GM15510 (cell line): ENCODE results near the gene CRADD.

Experiments
- POLR2A ChIP-seq: IDR thresholded peaks from 3 replicates; pipeline ENCODE4 v1.6.1; 2011; ENCODE audit warnings: borderline replicate concordance; ENCODE audit not compliant: insufficient read length; ENCODE audit errors: extremely low read depth

The CRADD gene

DNA sequence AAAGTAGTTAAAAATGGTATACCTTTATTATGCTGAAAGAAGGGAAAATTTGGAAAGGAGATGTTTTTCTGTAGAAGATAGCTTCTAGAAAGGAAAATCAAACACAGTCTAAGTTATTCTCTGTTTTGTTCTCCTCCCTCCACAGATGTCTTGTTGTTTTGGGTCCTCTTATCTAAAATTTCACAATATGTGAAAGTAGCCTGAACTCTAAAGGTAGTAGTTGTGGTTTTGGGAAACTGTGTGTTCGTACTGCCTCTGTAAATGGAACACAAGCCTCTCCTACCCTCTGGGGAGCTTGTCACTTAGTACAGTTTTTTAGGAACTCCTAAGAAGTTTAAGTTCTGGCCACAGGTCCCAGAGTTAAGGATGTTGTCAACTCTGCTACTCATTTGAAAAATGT is 112.6 kb downstream of the CRADD start:
- no peak for TF ChIP-seq POLR2A

DNA sequence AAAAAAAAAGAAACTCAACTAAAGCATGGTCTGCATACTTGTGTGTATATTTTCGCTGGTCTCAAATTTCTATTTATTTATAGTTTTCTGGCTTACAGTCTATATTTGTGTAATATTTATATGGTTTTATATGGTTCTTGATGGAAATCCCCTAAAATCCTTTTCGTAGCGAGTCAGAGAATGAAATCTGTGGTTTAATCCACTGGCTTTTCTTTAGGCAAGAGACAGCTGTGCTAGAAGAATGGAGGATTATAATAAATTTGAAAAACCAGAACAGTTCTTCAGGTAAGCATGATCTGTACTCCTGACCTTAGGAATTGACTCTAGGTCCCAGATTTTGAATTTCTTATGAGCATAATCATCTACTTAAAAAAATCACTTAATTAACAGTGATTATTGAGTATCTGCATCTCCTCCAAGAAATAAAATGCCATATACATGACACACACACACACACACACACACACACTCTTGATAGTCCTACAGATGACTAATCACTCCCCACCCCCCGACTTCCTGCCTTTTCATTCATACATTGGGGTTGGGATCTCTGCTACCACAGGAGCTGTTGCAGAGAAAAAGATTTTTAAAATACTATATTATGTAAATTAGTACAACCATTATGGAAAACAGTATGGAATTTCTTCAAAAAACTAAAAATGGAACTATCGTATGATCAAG is 113.4 kb downstream of the CRADD start:
- no peak for TF ChIP-seq POLR2A

DNA sequence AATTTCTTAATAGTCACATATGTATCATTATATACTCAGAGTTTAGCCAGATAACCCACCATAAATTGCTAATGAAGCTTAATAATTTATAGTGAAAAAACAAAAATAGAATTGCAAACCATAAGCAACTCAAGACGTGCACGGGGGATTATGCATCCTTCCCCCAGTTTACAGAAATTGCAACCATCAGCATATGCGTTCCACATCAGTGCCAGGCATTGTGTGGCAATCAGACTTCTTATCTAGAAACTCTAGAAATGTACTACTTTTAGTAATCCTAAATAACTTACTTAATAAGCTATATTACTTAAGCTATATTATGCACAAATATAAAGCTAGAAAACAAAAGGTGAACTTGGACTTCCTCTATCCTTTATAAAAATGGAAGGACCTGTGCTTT is 115.8 kb downstream of the CRADD start:
- no peak for TF ChIP-seq POLR2A

DNA sequence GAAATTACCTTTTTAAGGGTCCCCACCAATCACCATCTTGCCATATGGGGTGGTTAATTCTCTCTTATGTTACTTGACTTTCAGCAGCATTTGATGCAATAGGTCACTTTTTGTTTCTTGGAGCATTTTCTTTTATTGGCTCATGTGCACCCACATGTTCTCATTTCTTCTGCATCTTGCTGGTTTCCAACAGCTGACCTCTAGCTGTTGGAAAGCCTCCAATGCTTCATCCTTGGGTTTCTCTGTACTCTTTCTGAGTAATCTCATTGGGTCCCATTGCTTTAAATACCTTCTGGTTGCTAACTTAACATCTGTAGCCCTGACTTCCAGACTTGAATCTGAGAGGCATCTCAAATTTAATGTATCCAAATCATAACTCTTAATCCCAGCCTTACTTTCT is 116.8 kb downstream of the CRADD start:
- no peak for TF ChIP-seq POLR2A

DNA sequence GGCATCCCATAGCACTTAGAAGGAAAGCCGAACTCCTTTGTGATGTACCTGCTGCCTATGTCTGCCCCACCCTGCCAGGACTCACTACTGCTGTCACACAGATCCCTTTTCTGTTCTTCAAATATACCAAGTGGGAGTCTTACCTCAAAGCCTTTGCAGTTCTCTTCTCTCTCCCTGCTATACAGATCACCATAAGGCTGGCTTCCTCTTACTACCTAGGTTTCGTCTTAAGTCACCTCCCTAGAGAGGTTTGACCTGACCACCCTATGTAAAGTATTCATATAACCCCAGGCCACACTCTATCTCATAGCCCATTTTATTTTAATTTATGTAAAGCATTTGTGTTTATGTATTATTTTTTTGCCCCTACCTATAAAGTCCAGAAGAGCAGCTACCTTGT is 117.6 kb downstream of the CRADD start:
- TF ChIP-seq POLR2A, result no peak

DNA sequence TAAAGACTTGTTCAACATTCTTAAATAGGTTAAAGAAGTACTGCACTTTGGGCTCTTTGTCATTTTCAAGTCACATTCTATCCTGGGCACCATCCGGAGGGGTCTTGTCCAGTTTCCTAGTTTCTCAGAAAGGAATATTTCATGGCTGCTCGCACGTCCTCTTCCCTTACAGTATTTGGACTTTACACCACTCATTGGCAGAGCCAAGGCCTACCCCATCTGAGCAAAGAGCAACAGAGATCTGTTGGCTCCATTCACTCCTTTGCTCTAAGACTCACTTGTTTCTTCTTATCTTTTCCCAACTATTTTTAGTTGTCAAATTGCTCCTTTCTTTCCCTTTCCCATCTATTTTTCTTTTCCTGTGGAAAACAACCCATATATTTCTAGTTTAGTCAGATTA is 118.2 kb downstream of the CRADD start:
- TF ChIP-seq POLR2A, result no peak

DNA sequence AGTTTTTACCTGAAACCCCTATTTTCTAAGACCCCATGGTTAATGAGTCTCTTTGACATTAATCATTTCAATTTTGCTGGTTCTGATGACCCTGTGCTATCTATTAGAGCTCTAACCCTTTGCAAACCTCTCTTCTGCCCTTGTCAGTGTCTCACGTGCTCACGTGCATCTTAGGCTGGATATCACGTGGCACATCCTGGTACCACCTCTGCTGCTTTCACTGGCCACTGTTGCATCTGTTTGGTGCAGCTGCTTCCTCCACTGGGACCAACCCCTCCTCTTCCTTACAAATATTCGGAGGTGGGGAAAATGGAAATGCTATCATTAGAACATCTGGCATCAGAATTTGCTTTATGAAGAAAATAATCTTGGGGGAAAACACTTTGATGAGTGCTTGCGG is 119.6 kb downstream of the CRADD start:
- TF ChIP-seq POLR2A, result no peak

DNA sequence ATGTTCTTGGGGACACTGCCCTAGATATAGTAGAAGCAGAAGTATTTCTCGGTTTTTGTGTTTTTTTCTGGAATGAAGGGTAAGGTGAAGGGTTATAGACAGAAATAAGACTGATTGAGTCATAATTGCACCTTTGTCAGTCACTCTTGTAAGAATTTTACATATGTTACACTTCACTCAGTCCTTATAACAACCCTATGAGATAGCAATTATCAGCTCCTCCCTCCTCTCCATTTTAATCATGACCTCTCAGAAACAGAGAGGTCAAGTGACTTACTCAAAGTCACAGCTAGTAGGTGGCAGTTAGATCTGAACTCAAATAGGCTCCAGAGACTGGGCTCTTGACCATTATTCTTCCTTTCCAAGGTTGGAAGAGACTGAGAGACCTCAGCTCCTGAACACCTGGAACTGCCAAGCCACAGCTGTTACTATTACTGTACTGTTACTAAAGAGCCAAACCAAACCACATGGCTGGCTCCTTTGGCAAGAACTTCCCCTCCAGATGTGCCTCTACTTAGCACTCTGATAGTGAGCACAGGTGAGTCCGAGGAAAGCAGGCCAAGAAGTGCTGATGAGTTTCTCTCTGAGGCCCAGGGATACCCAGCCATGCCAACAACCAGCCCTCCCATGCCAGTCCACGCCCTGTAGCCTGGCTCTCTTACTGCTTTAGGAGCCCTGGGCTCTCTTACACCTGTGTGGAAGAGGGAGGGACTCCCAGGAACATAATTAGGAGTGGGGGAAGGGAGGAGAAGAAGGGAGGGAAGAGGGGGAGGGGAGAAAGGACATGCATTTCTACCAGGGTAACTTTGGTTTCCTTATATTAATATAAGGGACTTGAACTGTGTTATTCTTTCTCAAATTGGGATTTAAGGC is 121.3 kb downstream of the CRADD start:
- TF ChIP-seq POLR2A, result no peak

DNA sequence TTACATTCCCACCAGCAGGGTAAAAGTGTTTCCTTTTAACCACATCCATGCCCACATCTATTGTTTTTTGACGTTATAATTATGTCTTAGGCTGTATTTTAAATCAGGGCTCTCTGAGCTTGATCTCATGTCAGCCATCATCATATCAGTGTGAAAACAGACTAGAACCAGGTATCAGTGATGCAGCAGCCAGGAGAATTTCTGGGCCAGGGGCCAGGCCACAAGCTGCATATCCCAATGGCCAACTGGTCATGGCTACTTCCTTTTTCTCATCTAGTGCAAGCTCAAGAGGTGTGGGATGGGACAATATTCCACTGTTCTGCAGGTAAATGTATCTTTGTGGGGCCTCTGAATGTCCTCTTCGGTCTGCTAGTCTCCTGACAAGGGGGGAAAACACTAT is 125.1 kb downstream of the CRADD start:
- TF ChIP-seq POLR2A, result no peak

DNA sequence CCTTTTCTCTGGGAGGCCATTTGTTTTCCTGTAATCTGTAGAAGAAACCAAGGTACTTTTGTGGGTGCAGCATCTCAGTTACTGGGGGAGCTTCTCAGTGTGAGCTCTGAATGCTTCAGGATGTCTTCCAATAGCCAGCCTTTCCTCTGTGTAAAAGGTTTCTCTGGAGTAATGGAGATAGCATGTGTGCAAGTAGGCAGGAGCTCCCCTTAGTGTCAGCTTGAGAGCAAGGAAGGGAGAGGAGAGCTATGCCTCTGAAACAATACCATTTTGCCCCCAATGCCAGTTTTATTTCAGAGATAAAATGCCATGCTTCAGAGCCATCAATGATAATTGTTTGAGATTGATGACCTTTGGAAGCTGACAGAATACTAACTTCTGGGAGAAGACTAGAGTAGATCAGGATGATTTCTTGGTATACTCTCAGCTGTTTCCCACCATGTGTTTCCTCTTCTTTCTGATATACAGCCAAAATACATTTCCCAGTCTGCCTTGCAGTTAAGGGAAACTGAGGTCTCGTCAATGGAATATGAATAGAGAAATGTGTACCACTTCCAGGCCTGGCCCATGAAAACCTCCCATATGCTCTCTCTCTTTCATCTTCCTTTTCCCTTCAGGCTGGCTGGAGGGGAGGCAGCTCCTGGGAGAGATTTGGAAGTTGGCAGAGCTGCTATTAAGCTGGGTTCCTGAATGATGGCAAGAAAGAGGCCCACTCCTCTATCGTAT is 125.7 kb downstream of the CRADD start:
- TF ChIP-seq POLR2A, result no peak

DNA sequence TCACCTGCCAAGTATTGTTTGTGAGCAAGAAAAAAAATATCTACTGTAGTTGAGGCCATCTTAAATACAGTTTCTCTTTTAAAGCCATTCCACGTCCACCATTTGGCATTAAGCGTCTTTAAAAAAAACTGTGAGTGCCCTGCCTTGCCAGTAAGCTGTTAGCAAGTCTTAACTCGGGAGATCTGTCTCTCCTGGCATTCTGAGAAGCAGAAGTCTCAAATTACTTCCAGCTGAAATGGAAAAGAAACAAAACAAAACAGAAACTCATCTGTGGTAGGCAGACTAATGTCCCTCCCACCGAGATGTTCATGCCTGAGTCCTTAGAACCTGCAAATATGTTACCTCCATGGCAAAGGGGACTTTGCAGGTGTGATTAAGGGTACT is 126.2 kb downstream of the CRADD start:
- TF ChIP-seq POLR2A, result no peak

DNA sequence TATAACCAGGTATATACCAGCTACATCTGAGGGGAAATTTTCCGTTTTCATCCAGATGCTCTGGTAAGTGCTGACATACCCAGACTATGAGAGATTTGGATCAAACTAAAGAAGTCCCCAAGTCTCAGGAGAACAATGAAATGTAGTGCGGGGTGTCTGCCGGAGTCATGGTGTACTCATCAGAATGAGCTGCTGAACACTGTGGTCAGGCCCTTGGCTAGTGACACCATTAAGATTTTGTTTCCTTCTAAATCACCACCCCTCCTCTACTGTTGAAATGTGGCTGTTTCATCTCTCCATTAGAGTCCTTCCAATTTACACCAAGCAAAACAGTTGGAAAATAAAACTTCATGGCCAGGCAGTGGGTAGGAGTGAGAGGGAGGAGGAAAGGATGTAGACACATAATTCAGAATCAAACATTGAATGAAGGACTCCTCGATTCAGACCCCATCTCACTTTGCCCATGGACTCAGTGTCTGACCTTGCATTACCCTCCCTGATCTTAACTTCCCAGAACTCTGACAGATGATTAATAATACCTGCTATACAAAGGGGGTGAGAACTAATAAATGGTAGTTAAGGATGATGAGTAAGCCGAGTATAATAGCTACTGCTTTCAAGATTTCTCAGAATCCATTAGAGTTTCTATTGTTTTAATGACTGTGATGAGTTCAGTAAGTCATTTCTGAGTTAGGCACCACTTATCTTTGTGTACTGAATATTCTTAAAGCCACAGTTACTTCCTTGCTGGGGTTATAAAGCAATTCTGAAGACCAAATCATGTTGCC is 127.4 kb downstream of the CRADD start:
- TF ChIP-seq POLR2A, result no peak

DNA sequence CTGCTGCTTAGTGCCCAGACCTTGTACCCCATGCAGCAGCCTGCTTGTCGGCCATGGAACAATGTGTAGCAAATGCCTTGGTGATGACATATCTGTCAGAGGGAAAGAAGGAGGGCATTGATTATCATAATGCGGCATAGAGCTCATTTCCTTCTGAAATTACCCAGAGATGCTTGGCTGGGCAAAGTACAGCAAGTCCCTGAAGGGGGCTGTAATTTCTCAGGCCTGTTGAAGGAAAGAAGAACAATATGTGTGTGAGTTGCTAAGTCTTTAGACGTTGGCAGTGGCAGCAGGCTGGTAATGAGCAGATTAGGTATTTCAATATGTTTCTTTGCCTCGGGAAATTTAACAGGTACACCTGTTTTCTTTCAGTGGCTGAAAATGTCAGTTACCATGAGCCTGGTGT is 128.6 kb downstream of the CRADD start:
- no peak for TF ChIP-seq POLR2A

DNA sequence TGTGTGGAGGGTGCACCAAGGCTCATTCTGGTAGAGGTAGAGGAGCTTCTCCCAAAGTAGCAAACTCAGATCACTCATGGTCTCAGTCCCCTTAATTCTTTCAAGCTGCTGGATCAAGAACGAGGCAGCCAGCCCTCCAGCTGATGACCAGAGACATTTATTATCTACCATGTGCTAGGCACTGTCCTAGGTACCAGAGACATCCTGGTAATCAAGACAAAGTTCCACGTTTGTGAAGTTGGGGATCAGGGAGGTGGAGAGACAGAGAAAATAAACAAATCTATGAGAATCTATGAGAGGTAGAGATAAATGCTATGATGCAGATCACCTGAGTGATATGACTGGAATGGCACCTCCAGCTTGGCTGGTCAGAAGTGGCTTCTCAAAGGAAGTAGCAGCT is 130.2 kb downstream of the CRADD start:
- no peak for TF ChIP-seq POLR2A

DNA sequence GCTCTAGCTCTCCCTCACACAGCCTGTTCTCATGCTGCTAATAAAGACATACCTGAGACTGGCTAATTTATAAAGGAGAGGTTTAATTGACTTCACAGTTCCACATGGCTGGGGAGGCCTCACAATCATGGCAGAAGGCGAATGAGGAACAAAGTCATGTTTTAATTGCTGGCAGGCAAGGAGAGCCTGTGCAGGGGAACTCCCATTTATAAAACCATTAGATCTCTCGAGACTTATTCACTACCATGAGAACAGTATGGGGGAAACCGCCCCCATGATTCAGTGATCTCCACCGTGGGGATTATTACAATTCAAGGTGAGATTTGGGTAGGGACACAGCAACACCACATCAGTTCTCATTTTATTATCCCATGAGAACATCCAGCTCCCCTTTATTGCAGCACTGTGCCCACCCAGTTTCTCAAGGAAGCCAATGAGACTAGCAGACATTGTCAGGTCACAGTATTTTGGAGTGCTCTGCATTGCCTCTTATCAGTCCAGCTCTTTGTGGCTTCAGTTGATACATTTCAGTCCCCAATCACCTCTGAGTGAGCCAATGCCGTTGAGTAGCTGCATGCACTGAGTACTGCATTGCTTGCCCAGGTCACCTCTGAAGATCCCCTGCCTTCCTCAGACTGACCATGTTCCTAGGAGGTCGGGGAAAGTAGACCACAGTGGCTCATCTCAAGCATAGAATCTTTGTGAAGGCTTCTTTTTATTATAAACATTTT is 131.2 kb downstream of the CRADD start:
- no peak for TF ChIP-seq POLR2A

DNA sequence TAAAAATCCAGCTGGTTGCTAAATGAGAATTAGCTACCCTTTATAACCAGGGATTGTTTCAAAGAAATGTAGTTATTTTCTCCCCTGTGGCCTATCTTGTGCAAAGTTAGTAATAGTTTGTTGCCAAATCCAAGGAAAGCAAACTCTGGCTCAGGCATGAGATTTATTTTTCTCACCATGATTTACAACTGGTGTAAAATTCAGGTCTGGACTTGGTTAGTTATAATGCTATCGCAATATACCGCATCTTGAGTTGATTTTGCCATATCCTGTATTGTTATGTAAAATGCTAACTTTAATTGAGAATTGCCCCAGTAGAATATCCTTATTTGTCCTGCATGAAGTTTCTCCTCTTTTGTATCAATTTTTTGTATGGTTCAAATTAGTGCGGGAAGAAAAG is 135.5 kb downstream of the CRADD start:
- no peak for TF ChIP-seq POLR2A
